SH-SY5Y (cell line): ENCODE data around the gene DEAF1.

Source experiments
- GATA2 ChIP-seq: IDR thresholded peaks from 2 replicates; pipeline ENCODE4 v1.6.1; 2011; ENCODE audit warnings: mild to moderate bottlenecking, low read depth, low read length
- GATA3 ChIP-seq: IDR thresholded peaks from 2 replicates; pipeline ENCODE4 v1.6.1; 2011; ENCODE audit warnings: low read depth, mild to moderate bottlenecking, low read length, moderate library complexity

DNA sequence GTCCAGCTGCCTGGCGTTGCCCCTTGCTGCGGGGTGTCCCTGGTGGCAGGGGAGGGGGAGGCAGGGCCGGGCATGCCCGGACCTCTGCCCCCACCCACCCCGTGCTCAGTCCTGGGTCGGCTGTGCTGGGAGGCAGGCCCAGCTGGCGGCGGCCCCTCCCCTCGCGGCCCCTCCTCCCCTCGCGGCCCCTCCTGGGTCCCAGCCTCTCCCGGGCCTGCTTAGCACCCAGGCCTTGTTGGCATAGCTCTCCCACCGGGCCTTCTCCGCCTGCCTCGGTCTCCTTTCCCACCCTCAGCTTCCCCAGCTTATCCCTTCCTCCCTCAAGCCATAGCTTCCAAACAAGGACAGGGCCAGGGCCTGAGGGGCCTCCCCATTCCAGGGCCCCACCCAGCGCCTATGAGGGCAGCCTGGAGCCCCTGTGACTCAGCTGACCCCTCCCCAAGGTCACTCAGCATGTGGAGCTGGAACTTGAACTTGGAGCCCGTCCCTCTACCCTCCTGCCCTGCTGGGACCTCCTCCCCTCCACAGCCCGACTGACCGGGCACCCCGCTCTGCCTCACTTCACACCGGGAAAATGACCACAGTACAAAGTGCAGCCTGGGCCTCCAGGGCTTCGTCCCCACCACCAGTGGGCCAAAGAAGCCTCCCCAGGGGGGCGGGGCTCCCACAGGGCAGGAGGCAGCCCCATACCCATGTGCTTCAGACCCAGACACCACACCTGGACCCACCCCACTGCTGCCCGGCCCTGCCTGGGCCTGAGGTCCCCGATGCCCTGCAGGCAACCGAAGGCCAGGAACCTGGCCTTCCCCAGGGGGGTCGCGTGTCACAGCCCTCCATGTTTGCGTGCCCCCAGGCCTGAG, 12.2 kb upstream of the DEAF1 start:
- TF ChIP-seq GATA2 (no peak), GATA3 (no peak)
